Stomach (tissue), 9 donors: ENCODE results near the gene EIF2B2. TPM values are rescaled to one million over a fixed set of nuclear protein-coding genes. Genes with fewer than 3 reads are reported as not detected.

Experiments
- DNase-seq, 2 donors: peaks; one replicate each; pipeline versions ENCODE4 v3.0.0 to v3.0.0-alpha.2; 2013 to 2019
- H3K27ac ChIP-seq, 5 donors: fragments of 200-600 bp in 4 of 5; sonication (generic) in 4 of 5; one replicate each; pipeline ENCODE4 v1.5.1; 2013 to 2019; ENCODE audit warnings: mild to moderate bottlenecking in 1 of 5, moderate library complexity in 1 of 5
- H3K27me3 ChIP-seq, 3 donors: fragments of 200-600 bp; sonication (generic); one replicate each; pipeline ENCODE4 v1.5.1; 2017 to 2019; ENCODE audit warnings: mixed run types in 1 of 3
- H3K36me3 ChIP-seq, 4 donors: fragments of 200-600 bp; sonication (generic); 1 replicate in 3 of 4; 2 replicates in 1 of 4; pipeline ENCODE4 v1.5.1; 2016 to 2019
- H3K4me1 ChIP-seq, 4 donors: fragments of 200-600 bp; sonication (generic); one replicate each; pipeline ENCODE4 v1.5.1; 2016 to 2019
- H3K4me3 ChIP-seq, 4 donors: fragments of 200-600 bp; sonication (generic) in 3 of 4; one replicate each; pipeline ENCODE4 v1.5.1; 2016 to 2019; ENCODE audit warnings: mild to moderate bottlenecking in 1 of 4
- H3K9me3 ChIP-seq, 4 donors: fragments of 200-600 bp; sonication (generic); one replicate each; pipeline ENCODE4 v1.5.1; 2016 to 2019
- CTCF ChIP-seq, 7 experiments: fragments of 450-650 bp in 4 of 7; fragments of 200-600 bp in 3 of 7; sonication (generic) in 3 of 7; IDR thresholded peaks; one replicate each; pipeline ENCODE4 v1.5.1; 2016 to 2019; ENCODE audit warnings: antibody characterized with exemption in 7 of 7, control low read depth in 2 of 7, mild to moderate bottlenecking in 1 of 7
- EP300 ChIP-seq: sonication (generic); formaldehyde crosslinking; IDR thresholded peaks from one replicate; pipeline ENCODE4 v1.6.1; 2017; ENCODE audit warnings: antibody characterized with exemption
- POLR2A ChIP-seq, 4 donors: fragments of 450-650 bp; IDR thresholded peaks; one replicate each; pipeline ENCODE4 v1.6.1; 2016; ENCODE audit warnings: antibody characterized with exemption in 4 of 4, control low read depth in 2 of 4, mild to moderate bottlenecking in 1 of 4, moderate library complexity in 1 of 4
- POLR2AphosphoS5 ChIP-seq, 3 donors: sonication (generic); formaldehyde crosslinking; IDR thresholded peaks; one replicate each; pipeline ENCODE4 v1.6.1; 2016; ENCODE audit warnings: antibody characterized with exemption in 3 of 3
- WGBS, 5 donors: extraction: QIAGEN DNeasy Blood & Tissue Kit in 3 of 5; methylation state at CpG; one replicate each; pipeline versions ENCODE4 v1.1.5 to v1.1.7; 2013 to 2018; 5-methylcytosine and 5-hydroxymethylcytosine counted together
- intact Hi-C: fragments of 100-400 bp; cut with DNase I; formaldehyde crosslinking; loops from one replicate; pipeline ENCODE4 v1.15.1; 2023; ENCODE audit warnings: low total_unique reads
- polyA plus RNA-seq, 3 donors: library from polyadenylated mRNA; stranded (reverse); fragments of 200-250 nt; gene quantifications; one replicate each; pipeline ENCODE4 v1.2.3, GENCODE V29; 2013
- total RNA-seq, 5 donors: library from RNA; depleted of rRNA; stranded (reverse); fragments of >200 nt; gene quantifications; one replicate each; pipeline versions ENCODE4 v1.1.0 to v1.2.3, GENCODE V29; 2014 to 2016
- donor health status: healthy with polysubstance abuse.
- donor health status: Bipolar disorder and iron deficiency.
- donor health status: healthy.

Gene EIF2B2
- total and polyA plus RNA-seq, 8 donors = 5.8 to 182 (median 27.7) TPM

GRCh38 chr14:75018694-75019093 is 16.0 kb downstream of the EIF2B2 start:
- DNase-seq = peak in 1 of 2 donors; percentile 85
- H3K36me3 ChIP-seq = peaks cover 34 to 98% (median 96%) of the 10 kb centered on the region in 4 donors
- TF ChIP-seq EP300 (no peak), CTCF (IDR thresholded peaks at IDR 0.05) (no peak), POLR2AphosphoS5 (IDR thresholded peaks at IDR 0.05) (peak in 1 of 3 donors; percentile 30)
- no peak overlapping the region for H3K4me3 ChIP-seq
- no peaks in the 10 kb centered on the region for H3K9me3 ChIP-seq
- intact Hi-C loops = no loop called here
- WGBS, 5 donors = 38 to 64% (median 47%) methylated on average over 3 of the region's 3 CpGs
- peaks cover 0 to 5% (median 0%) of the 10 kb centered on the region in 4 donors for H3K4me1 ChIP-seq
- H3K27me3 ChIP-seq = no peaks in the 10 kb centered on the region
- H3K27ac ChIP-seq = no peak overlapping the region

- H3K27me3 ChIP-seq = no peaks in the 10 kb centered on the region
- peak overlapping the region in 1 of 5 donors; percentile 0 for H3K27ac ChIP-seq
- intact Hi-C loops = no loop called here
- no peak overlapping the region for H3K4me3 ChIP-seq
- peaks cover 0 to 5% (median 0%) of the 10 kb centered on the region in 4 donors for H3K4me1 ChIP-seq
- no peak for TF ChIP-seq POLR2AphosphoS5 (IDR thresholded peaks at IDR 0.05)
- no peak for TF ChIP-seq POLR2A (IDR thresholded peaks at IDR 0.05)
- TF ChIP-seq CTCF (IDR thresholded peaks at IDR 0.05) = peak in 2 of 7 experiments; percentile 13 to 15
- DNase-seq = peak in 1 of 2 donors; percentile 31
- no peaks in the 10 kb centered on the region for H3K9me3 ChIP-seq
- whole genome bisulfite sequencing, 5 donors = 66 to 83% (median 74%) methylated on average over 8 of the region's 8 CpGs
- peaks cover 14 to 89% (median 80%) of the 10 kb centered on the region in 4 donors for H3K36me3 ChIP-seq
Observed at GRCh38 chr14:75022655-75023054, 19.9 kb downstream of the EIF2B2 start.

GRCh38 chr14:75023108-75023507 is 20.4 kb downstream of the EIF2B2 start:
- peaks cover 0 to 5% (median 0%) of the 10 kb centered on the region in 4 donors for H3K4me1 ChIP-seq
- intact Hi-C loops = no loop called here
- no peak overlapping the region for H3K4me3 ChIP-seq
- H3K36me3 ChIP-seq = peaks cover 13 to 85% (median 76%) of the 10 kb centered on the region in 4 donors
- no peaks in the 10 kb centered on the region for H3K9me3 ChIP-seq
- H3K27ac ChIP-seq = peak overlapping the region in 1 of 5 donors; percentile 0
- WGBS, 5 donors = 69 to 90% (median 81%) methylated on average over 1 of the region's 1 CpG
- no peak for TF ChIP-seq EP300
- TF ChIP-seq POLR2AphosphoS5 (IDR thresholded peaks at IDR 0.05) = peak in 1 of 3 donors; percentile 9
- no peak for DNase-seq
- H3K27me3 ChIP-seq = no peaks in the 10 kb centered on the region

GRCh38 chr14:75025082-75025481 is 22.4 kb downstream of the EIF2B2 start:
- peak in 1 of 2 donors; percentile 17 for DNase-seq
- Histone ChIP-seq H3K4me3 (no peak overlapping the region), H3K27me3 (no peaks in the 10 kb centered on the region), H3K36me3 (peaks cover 17 to 85% (median 74%) of the 10 kb centered on the region in 4 donors), H3K27ac (no peak overlapping the region), H3K9me3 (no peaks in the 10 kb centered on the region), H3K4me1 (no peaks in the 10 kb centered on the region)
- WGBS, 5 donors = 62 to 72% (median 65%) methylated on average over 4 of the region's 4 CpGs
- no peak for TF ChIP-seq POLR2A (IDR thresholded peaks at IDR 0.05)
- intact Hi-C loops = no loop called here

- DNase-seq = no peak
- intact Hi-C loops = no loop called here
- Histone ChIP-seq H3K9me3 (no peaks in the 10 kb centered on the region), H3K27me3 (no peaks in the 10 kb centered on the region), H3K36me3 (peaks cover 17 to 85% (median 73%) of the 10 kb centered on the region in 4 donors), H3K4me1 (no peaks in the 10 kb centered on the region), H3K4me3 (no peak overlapping the region), H3K27ac (no peak overlapping the region)
- no peak for TF ChIP-seq EP300
- TF ChIP-seq POLR2A (IDR thresholded peaks at IDR 0.05) = no peak
- no peak for TF ChIP-seq CTCF (IDR thresholded peaks at IDR 0.05)
- no peak for TF ChIP-seq POLR2AphosphoS5 (IDR thresholded peaks at IDR 0.05)
- 93 to 99% (median 94%) methylated on average over 2 of the region's 2 CpGs for WGBS, 5 donors
Observed at GRCh38 chr14:75025876-75026275, 23.2 kb downstream of the EIF2B2 start.
